ENCODE data around the gene CSH2.

Gene CSH2

DNA sequence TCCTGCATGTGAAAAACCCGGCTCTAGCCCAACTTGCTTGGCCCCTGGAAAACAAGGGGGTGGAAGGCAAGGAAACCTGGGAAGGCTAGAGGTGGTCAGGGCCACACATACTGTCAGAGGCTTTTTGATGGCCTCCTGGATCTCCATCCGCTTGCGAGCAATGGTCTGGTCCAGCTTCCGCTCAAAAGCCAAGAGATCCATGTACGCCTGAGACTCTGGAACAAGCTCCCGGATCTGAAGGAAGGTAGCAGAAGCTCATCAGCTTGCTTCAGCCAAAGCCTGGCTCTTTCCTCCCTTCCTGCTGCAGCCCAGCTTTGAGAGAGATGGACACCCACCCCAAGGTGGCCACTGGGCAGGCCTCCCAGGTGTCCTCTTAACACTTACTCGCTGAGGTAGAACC is 36.7 kb downstream of the CSH2 start:
- peak overlapping the region in 4 of 11 experiments; percentile 15 to 97 (median 54); a peak in 3 of 22 replicates for H3K27ac ChIP-seq
- no peak overlapping the region for H3K4me3 ChIP-seq
- no peak for TF ChIP-seq Cebpa-rat (IDR thresholded peaks at IDR 0.05)
- H3K36me3 ChIP-seq, result peaks cover 54 to 72% (median 64%) of the 10 kb centered on the region in 11 experiments
- no peaks in the 10 kb centered on the region for H3K9me3 ChIP-seq (replicated peaks in 1 of 11)
- H3K4me2 ChIP-seq, result peak overlapping the region in 6 of 11 experiments; percentile 97 to 100 (median 100); a peak in 6 of 22 replicates
- peaks cover 65 to 97% (median 91%) of the 10 kb centered on the region in 10 experiments for H3K4me1 ChIP-seq
- H3K27me3 ChIP-seq, result no peaks in the 10 kb centered on the region
- peaks cover 58 to 99% (median 94%) of the 10 kb centered on the region in 11 experiments for H4K20me1 ChIP-seq
- H3K9ac ChIP-seq, result peak overlapping the region in 4 of 11 experiments; percentile 13 to 97 (median 94); a peak in 3 of 22 replicates

DNA sequence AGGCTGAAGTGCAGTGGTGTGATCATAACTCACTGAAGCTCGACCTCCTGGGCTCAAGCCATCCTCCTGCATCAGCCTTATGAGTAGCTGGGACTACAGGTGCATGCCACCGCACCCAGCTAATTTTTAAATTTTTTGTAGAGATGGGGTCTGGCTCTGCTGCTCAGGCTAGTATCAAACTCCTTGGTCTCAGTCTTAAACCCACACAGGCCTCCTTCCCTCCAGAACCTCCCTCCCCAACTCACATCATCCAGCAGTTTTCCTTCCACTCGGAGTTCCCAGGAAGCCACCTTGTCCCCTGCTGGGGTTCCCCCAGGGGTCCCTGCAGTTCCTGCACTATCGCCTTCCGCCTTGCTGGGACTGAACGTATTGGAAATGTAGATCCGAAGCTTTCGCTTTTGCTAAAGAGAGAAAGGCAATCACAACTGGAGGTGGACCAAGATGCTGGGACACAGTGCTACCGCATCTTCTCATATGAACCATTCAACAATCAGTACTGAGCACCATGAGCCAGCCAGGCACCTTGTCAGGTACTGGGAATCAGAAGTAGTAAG is 38.2 kb downstream of the CSH2 start:
- TF ChIP-seq Cebpa-rat (IDR thresholded peaks at IDR 0.05), result no peak
- Histone ChIP-seq H3K9me3 (replicated peaks in 1 of 11) (no peaks in the 10 kb centered on the region), H3K36me3 (peaks cover 70 to 82% (median 80%) of the 10 kb centered on the region in 11 experiments), H3K27me3 (no peaks in the 10 kb centered on the region), H3K4me3 (no peak overlapping the region; a peak in 1 of 20 replicates), H4K20me1 (peaks cover 44 to 99% (median 93%) of the 10 kb centered on the region in 11 experiments), H3K9ac (peak overlapping the region in 7 of 11 experiments; percentile 19 to 50 (median 26); a peak in 9 of 22 replicates), H3K4me2 (peak overlapping the region; percentile 21 to 79 (median 59)), H3K4me1 (peaks cover 61 to 99% (median 93%) of the 10 kb centered on the region in 10 experiments), H3K27ac (peak overlapping the region in 7 of 11 experiments; percentile 7 to 75 (median 32); a peak in 9 of 22 replicates)

DNA sequence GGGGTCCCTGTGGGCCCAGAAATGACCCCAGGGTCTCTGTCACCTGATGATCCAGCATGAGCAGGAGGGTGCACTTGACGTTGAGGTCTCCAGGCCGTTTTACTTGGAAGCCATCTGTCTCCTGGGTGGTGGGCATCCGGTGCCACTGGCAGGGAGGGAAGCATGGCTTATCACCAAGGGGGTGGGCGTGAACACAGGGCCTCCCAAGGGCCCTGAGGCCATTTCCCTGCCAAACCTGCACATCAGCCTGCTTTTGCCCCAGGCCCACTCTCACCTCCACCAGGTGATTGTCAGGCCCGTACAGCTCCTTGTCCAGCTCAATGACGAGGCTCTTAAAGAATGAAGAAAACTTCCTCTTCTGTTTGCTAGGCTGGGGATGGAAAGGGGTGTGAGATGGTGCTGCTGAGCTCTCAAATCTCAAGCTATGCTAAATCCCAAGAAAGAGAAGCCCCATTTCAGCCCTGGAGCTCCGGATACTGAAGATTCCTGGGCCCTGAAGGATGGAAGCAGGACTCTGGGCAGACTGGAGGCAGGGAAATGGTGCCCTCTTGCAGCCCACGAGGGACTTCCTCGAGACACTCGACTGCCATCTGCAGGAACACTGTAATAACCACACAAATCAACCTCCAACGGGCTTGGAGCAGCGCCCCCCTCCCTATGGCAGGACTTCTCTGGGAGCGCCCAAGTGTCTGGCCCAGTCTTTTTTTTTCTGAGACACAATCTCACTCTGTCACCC is 38.9 kb downstream of the CSH2 start:
- Histone ChIP-seq H3K4me2 (peak overlapping the region; percentile 39 to 79 (median 64)), H3K4me1 (peaks cover 58 to 99% (median 93%) of the 10 kb centered on the region in 10 experiments), H3K27ac (peak overlapping the region in 9 of 11 experiments; percentile 46 to 75 (median 65); a peak in 19 of 22 replicates)

DNA sequence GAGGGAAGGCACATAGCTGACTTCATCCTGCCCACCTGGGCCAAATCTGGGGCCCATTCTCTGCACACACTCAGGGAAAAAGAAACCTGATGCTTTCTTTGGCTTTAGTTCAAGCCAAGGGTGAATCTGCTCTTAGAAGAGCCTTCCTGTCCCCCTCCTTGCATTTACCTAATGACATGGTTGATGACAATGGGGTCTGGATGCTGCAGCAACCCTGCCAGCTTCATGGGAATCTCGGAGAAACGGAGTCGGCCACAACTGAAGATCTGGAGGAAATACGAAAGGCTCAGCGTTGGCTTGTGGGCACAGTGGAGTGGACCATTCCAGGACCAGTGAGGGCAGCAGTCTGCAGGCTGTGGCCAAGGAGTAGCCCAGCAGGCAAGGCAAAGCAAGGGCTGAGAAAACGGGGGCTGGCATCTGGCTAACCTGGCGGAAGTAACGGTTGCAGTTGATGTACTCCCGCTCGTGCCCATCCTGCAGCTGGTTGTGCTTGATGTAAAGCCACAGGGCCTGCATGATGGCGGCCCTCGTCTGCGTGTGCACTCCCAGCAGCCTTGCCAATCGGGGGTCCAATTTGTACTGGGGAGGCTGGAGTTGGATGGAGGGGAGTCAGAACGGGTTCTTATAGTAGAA is 39.6 kb downstream of the CSH2 start:
- Histone ChIP-seq H3K4me3 (no peak overlapping the region), H3K9me3 (replicated peaks in 1 of 11) (no peaks in the 10 kb centered on the region), H3K27me3 (no peaks in the 10 kb centered on the region), H4K20me1 (peaks cover 37 to 99% (median 94%) of the 10 kb centered on the region in 11 experiments), H3K4me2 (peak overlapping the region; percentile 39 to 79 (median 64); a peak in 21 of 22 replicates), H3K27ac (peak overlapping the region in 9 of 11 experiments; percentile 46 to 75 (median 65); a peak in 17 of 22 replicates), H3K36me3 (peaks cover 84 to 96% (median 94%) of the 10 kb centered on the region in 11 experiments), H3K4me1 (peaks cover 58 to 99% (median 93%) of the 10 kb centered on the region in 10 experiments), H3K9ac (peak overlapping the region in 9 of 11 experiments; percentile 5 to 64 (median 37); a peak in 14 of 22 replicates)
- TF ChIP-seq Cebpa-rat (IDR thresholded peaks at IDR 0.05), result no peak

More for the DNA sequence above, 38.9 kb downstream of the CSH2 start:
- peak overlapping the region in 9 of 11 experiments; percentile 5 to 64 (median 37); a peak in 15 of 22 replicates for H3K9ac ChIP-seq
- no peaks in the 10 kb centered on the region for H3K27me3 ChIP-seq
- TF ChIP-seq Cebpa-rat (IDR thresholded peaks at IDR 0.05), result no peak
- H3K36me3 ChIP-seq, result peaks cover 76 to 89% (median 86%) of the 10 kb centered on the region in 11 experiments
- peaks cover 43 to 99% (median 94%) of the 10 kb centered on the region in 11 experiments for H4K20me1 ChIP-seq
- no peaks in the 10 kb centered on the region for H3K9me3 ChIP-seq (replicated peaks in 1 of 11)
- no peak overlapping the region for H3K4me3 ChIP-seq

DNA sequence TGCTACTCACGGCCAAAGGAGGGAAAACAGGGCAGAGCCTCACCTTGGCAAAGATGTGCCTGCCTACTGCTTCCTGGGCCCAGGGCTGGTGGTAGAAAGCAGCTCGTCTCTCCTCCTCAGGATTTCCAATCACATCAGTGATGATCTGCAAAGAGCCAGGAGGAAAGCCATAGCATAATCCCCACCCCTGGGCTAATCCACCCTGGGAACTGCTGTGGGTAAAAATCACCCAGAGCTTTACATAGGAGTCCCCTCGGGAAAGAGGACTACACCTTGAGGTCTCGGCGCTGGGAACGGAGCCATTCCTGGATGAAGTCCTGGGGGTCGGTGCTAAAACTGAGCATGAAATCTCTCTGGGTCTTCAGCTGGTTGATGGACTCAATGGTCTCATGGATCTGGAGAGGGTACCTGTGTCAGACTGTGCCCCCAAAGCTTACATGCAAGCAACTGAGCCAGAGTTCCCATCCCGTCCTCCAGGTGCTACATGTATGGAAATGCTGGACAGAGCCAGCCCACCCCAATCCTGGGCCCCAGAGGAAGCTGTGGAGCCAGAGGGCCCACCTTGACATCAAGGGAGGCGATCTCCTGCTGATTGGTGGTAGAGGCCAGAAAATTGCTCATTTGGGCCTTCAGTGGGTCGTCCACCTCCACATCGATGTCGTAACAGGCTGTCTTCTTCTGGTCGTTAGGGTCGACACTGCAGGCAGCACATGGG is 40.3 kb downstream of the CSH2 start:
- no peak for TF ChIP-seq Cebpa-rat (IDR thresholded peaks at IDR 0.05)
- Histone ChIP-seq H3K27me3 (no peaks in the 10 kb centered on the region), H3K4me1 (peaks cover 58 to 99% (median 93%) of the 10 kb centered on the region in 10 experiments), H3K27ac (peak overlapping the region in 3 of 11 experiments; percentile 48 to 75 (median 75); a peak in 4 of 22 replicates), H3K4me3 (no peak overlapping the region), H3K36me3 (peaks cover 84 to 100% (median 97%) of the 10 kb centered on the region in 11 experiments), H3K4me2 (peak overlapping the region in 6 of 11 experiments; percentile 51 to 72 (median 69); a peak in 11 of 22 replicates), H3K9ac (peak overlapping the region in 4 of 11 experiments; percentile 22 to 51 (median 30); a peak in 1 of 22 replicates), H4K20me1 (peaks cover 30 to 99% (median 91%) of the 10 kb centered on the region in 11 experiments), H3K9me3 (replicated peaks in 1 of 11) (no peaks in the 10 kb centered on the region)

DNA sequence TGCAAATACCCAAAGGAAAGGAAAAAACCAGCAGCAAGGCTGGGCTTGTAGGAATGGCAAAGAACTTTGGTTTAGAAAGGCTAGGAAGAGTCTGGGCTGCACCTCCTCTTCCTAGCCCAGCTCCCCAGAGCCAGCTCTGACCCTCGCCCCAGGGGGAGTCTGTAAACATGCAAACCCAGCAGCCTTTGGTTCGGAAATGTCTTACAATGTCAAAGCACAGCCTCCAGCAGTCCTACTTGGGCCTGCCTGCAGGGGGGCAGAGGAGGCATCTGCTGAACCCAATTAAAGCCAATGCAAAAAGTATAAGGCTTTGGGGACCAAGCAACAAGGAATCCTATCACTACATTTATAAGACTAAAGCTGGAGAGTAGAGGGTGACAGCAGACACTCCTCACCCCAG is 41.0 kb downstream of the CSH2 start:
- TF ChIP-seq Cebpa-rat (IDR thresholded peaks at IDR 0.05), result no peak
- Histone ChIP-seq H3K4me1 (peaks cover 53 to 94% (median 88%) of the 10 kb centered on the region in 10 experiments), H3K27ac (peak overlapping the region in 2 of 11 experiments; percentile 21 to 75; a peak in 4 of 22 replicates), H3K27me3 (no peaks in the 10 kb centered on the region), H3K36me3 (peaks cover 82 to 94% (median 90%) of the 10 kb centered on the region in 11 experiments), H3K9ac (peak overlapping the region in 1 of 11 experiments; percentile 16; a peak in 2 of 22 replicates), H3K9me3 (replicated peaks in 1 of 11) (no peaks in the 10 kb centered on the region), H3K4me3 (no peak overlapping the region), H3K4me2 (peak overlapping the region in 8 of 11 experiments; percentile 54 to 72 (median 67); a peak in 10 of 22 replicates), H4K20me1 (peaks cover 23 to 99% (median 83%) of the 10 kb centered on the region in 11 experiments; a peak in 21 of 22 replicates)

DNA sequence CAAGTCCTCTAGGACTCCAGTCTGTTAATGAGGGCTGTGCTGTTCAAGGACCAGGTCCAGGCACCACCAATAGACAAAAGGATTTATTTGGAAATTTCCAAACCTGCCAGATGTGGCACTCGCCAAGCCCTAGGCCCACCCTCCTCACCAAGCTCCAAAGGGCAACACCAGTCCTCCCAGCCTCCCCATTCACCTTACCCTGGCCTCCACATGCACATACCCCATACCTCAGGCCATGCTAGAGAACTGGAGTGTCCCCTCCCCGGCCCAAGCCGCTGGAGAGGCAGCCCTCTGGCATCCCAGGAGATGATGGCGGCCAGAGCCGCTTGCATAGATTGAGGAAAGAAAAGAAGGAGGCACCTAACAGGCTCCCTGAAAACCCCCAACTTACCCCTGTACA is 41.5 kb downstream of the CSH2 start:
- Histone ChIP-seq H3K9ac (peak overlapping the region in 5 of 11 experiments; percentile 1 to 43 (median 15); a peak in 5 of 22 replicates), H3K27me3 (no peaks in the 10 kb centered on the region), H3K36me3 (peaks cover 77 to 89% (median 86%) of the 10 kb centered on the region in 11 experiments), H3K4me1 (peaks cover 50 to 89% (median 83%) of the 10 kb centered on the region in 10 experiments), H3K4me2 (peak overlapping the region; percentile 5 to 72 (median 67); a peak in 18 of 22 replicates), H3K9me3 (replicated peaks in 1 of 11) (no peaks in the 10 kb centered on the region), H3K27ac (peak overlapping the region in 4 of 11 experiments; percentile 18 to 49 (median 32); a peak in 6 of 22 replicates), H3K4me3 (no peak overlapping the region), H4K20me1 (peaks cover 18 to 94% (median 79%) of the 10 kb centered on the region in 11 experiments; a peak in 20 of 22 replicates)
- no peak for TF ChIP-seq Cebpa-rat (IDR thresholded peaks at IDR 0.05)

Measured in BLaER1 treated with 17β-estradiol and CSF1 and Interleukin-3, amounts not matched to agents 10 nM and 100 nM (cell line).